Activated T-cell treated with anti-CD3 and anti-CD28 coated beads for 1 hour (primary cell): Measurements from ENCODE around the gene DAGLA.
"Not testable (repeated sequence)": the region's sequence is repeated elsewhere in the genome, so short reads cannot be mapped to it uniquely, and the experiment has no call there.

ENCODE experiments used
- DNase-seq: peaks from one replicate; pipeline ENCODE4 v3.0.0-alpha.2; 2020; ENCODE audit warnings: low read depth

The DAGLA gene

GRCh38 chr11:61679893-61680621 lies at the start of gene DAGLA:
Gene DAGLA, plus strand, starts transcription at chr11:61680391. Its CDS starts 39,765 bp downstream, at chr11:61720156.
- peak; percentile 76 for DNase-seq

GRCh38 chr11:61632096-61632495 lies 48.1 kb upstream of the DAGLA start:
- DNase-seq, result no peak

- no peak for DNase-seq
Measured at GRCh38 chr11:61635304-61635703, 44.9 kb upstream of the DAGLA start.

- no peak for DNase-seq
Measured at GRCh38 chr11:61635787-61636186, 44.4 kb upstream of the DAGLA start.

- no peak for DNase-seq
Measured at GRCh38 chr11:61636676-61637075, 43.5 kb upstream of the DAGLA start.

- no peak for DNase-seq
Measured at GRCh38 chr11:61637277-61637676, 42.9 kb upstream of the DAGLA start.

GRCh38 chr11:61639816-61640443 lies 40.3 kb upstream of the DAGLA start:
- DNase-seq, result no peak

GRCh38 chr11:61642162-61642561 lies 38.0 kb upstream of the DAGLA start:
- DNase-seq, result no peak

- DNase-seq, result no peak
Measured at GRCh38 chr11:61645179-61645868, 34.9 kb upstream of the DAGLA start.

GRCh38 chr11:61647529-61647928 lies 32.7 kb upstream of the DAGLA start:
- DNase-seq, result no peak

GRCh38 chr11:61650781-61651571 lies 29.2 kb upstream of the DAGLA start:
- DNase-seq, result no peak

GRCh38 chr11:61652135-61652534 lies 28.1 kb upstream of the DAGLA start:
- DNase-seq, result no peak

- no peak for DNase-seq
Measured at GRCh38 chr11:61654397-61654829, 25.8 kb upstream of the DAGLA start.

- DNase-seq, result not testable (repeated sequence)
Measured at GRCh38 chr11:61655266-61656159, 24.7 kb upstream of the DAGLA start.

- no peak for DNase-seq
Measured at GRCh38 chr11:61656347-61657077, 23.7 kb upstream of the DAGLA start.

- no peak for DNase-seq
Measured at GRCh38 chr11:61657566-61658290, 22.5 kb upstream of the DAGLA start.

GRCh38 chr11:61659413-61660196 lies 20.6 kb upstream of the DAGLA start:
- no peak for DNase-seq

- DNase-seq, result not testable (repeated sequence)
Measured at GRCh38 chr11:61660997-61661396, 19.2 kb upstream of the DAGLA start.
